Liver (tissue), 3 donors: ENCODE results near the gene BEND3.

Source experiments
- ATF3 ChIP-seq: IDR thresholded peaks from 2 replicates; pipeline ENCODE4 v1.6.1; 2016; ENCODE audit warnings: antibody characterized with exemption
- CTCF ChIP-seq: fragments of 150-350 bp; IDR thresholded peaks from 2 replicates; pipeline ENCODE4 v1.5.1; 2017; ENCODE audit warnings: improper control_type of control experiment, low read depth, low read length; ENCODE audit not compliant: missing input control
- GABPA ChIP-seq, 2 donors: IDR thresholded peaks in 1 of 2; conservative IDR thresholded peaks in 1 of 2; 2 replicates each; pipeline ENCODE4 v1.6.1; 2016; ENCODE audit warnings: antibody characterized with exemption in 2 of 2, mild to moderate bottlenecking in 1 of 2, moderate library complexity in 1 of 2
- MAX ChIP-seq: IDR thresholded peaks from 2 replicates; pipeline ENCODE4 v1.6.1; 2016; ENCODE audit warnings: antibody characterized with exemption
- REST ChIP-seq: IDR thresholded peaks from 2 replicates; pipeline ENCODE4 v1.6.1; 2016; ENCODE audit warnings: antibody characterized with exemption, mild to moderate bottlenecking
- RXRA ChIP-seq, 2 donors: IDR thresholded peaks; 2 replicates each; pipeline ENCODE4 v1.6.1; 2017 to 2018; ENCODE audit warnings: antibody characterized with exemption in 2 of 2, mild to moderate bottlenecking in 1 of 2
- SP1 ChIP-seq: IDR thresholded peaks from 2 replicates; pipeline ENCODE4 v1.6.1; 2018; ENCODE audit warnings: antibody characterized with exemption, mild to moderate bottlenecking
- YY1 ChIP-seq: IDR thresholded peaks from 2 replicates; pipeline ENCODE4 v1.6.1; 2016; ENCODE audit warnings: antibody characterized with exemption, mild to moderate bottlenecking
- donor health status: healthy.
- donor health status: healthy.

GRCh38 chr6:107060704-107061103, 54.6 kb downstream of the BEND3 start:
- TF ChIP-seq GABPA (IDR thresholded peaks at IDR 0.05 in 1 of 2, conservative IDR thresholded peaks at IDR 0.05 in 1 of 2) (no peak), CTCF (no peak), SP1 (no peak), RXRA (IDR thresholded peaks at IDR 0.05) (no peak), YY1 (no peak), MAX (no peak), ATF3 (no peak), REST (no peak)
